ENCODE data around the gene TMEM179B. TPM values are rescaled to one million over a fixed set of nuclear protein-coding genes. Genes with fewer than 3 reads are reported as not detected.
A peak's percentile ranks its signal among the peaks of the same experiment; 100 is the strongest.

The TMEM179B gene
- polyA plus RNA-seq, 3 donors, result 66.4 to 71.6 (median 67.9) TPM

- DNase-seq (ENCODE audit: low read depth in 3 of 3, low spot score in 2 of 3), result peak; percentile 95 to 98 (median 97)
These were observed 44.5 kb downstream of the TMEM179B start, which contains the start of gene STX5 for GRCh38 chr11:62831520-62832335. TSS of gene STX5 (minus strand) at chr11:62832051. CDS start at chr11:62831243, 808 bp downstream.

- DNase-seq (ENCODE audit: low read depth in 3 of 3, low spot score in 2 of 3), result no peak
These were observed 45.4 kb downstream of the TMEM179B start, which contains the start of gene TEX54 for GRCh38 chr11:62832336-62833234. TSS of gene TEX54 (minus strand) at chr11:62832841.

GRCh38 chr11:62835336-62835735 lies 48.1 kb downstream of the TMEM179B start:
- no peak for DNase-seq (ENCODE audit: low read depth in 3 of 3, low spot score in 2 of 3)

- DNase-seq (ENCODE audit: low read depth in 3 of 3, low spot score in 2 of 3), result peak; percentile 85 to 93 (median 91)
These were observed 52.1 kb downstream of the TMEM179B start, which contains the start of gene WDR74 for GRCh38 chr11:62839050-62839945. TSS of gene WDR74 (minus strand) at chr11:62839590. CDS start at chr11:62839570, 20 bp downstream.

Other genes with a start within 250 kb of the TMEM179B start
- gene AHNAK, start 240.6 kb upstream of the TMEM179B start, polyA plus RNA-seq (ENCODE audit: insufficient read length in 3 of 3), result 100 to 1,000 TPM; 204 to 222 (median 220) TPM
- 1,000 to 10,000 TPM; 2,168 to 2,372 (median 2,294) TPM for gene EEF1G, start 213.5 kb upstream of the TMEM179B start, polyA plus RNA-seq (ENCODE audit: insufficient read length in 3 of 3)
- 10 to 100 TPM; 17.9 to 21.5 (median 19.0) TPM for gene TUT1, start 195.9 kb upstream of the TMEM179B start, polyA plus RNA-seq (ENCODE audit: insufficient read length in 3 of 3)
- 10 to 100 TPM; 90.2 to 96.7 (median 96.2) TPM for gene MTA2, start 185.5 kb upstream of the TMEM179B start, polyA plus RNA-seq (ENCODE audit: insufficient read length in 3 of 3)
- gene EML3, start 174.6 kb upstream of the TMEM179B start, polyA plus RNA-seq (ENCODE audit: insufficient read length in 3 of 3), result 10 to 100 TPM; 24.4 to 32.6 (median 26.1) TPM
- gene ROM1, start 174.1 kb upstream of the TMEM179B start, polyA plus RNA-seq (ENCODE audit: insufficient read length in 3 of 3), result 1 to 10 TPM; 2.7 to 3.6 (median 3.6) TPM
- gene B3GAT3, start 165.4 kb upstream of the TMEM179B start, polyA plus RNA-seq (ENCODE audit: insufficient read length in 3 of 3), result 10 to 100 TPM; 23.1 to 27.0 (median 25.0) TPM
- 100 to 1,000 TPM; 390 to 407 (median 396) TPM for gene GANAB, start 140.8 kb upstream of the TMEM179B start, polyA plus RNA-seq (ENCODE audit: insufficient read length in 3 of 3)
- 10 to 100 TPM; 19.0 to 21.3 (median 19.4) TPM for gene INTS5, start 134.1 kb upstream of the TMEM179B start, polyA plus RNA-seq (ENCODE audit: insufficient read length in 3 of 3)
- 10 to 100 TPM; 47.0 to 57.9 (median 51.7) TPM for gene C11orf98, start 122.2 kb upstream of the TMEM179B start, polyA plus RNA-seq (ENCODE audit: insufficient read length in 3 of 3)
- 1 to 10 TPM; 3.9 to 5.6 (median 4.3) TPM for gene CSKMT, start 122.1 kb upstream of the TMEM179B start, polyA plus RNA-seq (ENCODE audit: insufficient read length in 3 of 3)
- gene UQCC3, start 115.7 kb upstream of the TMEM179B start, polyA plus RNA-seq (ENCODE audit: insufficient read length in 3 of 3), result 1 to 10 TPM; 6.6 to 8.4 (median 6.8) TPM
- 1 to 10 TPM; 5.4 to 8.2 (median 6.1) TPM for gene LBHD1, start 115.1 kb upstream of the TMEM179B start, polyA plus RNA-seq (ENCODE audit: insufficient read length in 3 of 3)
- 100 to 1,000 TPM; 160 to 169 (median 161) TPM for gene UBXN1, start 108.3 kb upstream of the TMEM179B start, polyA plus RNA-seq (ENCODE audit: insufficient read length in 3 of 3)
- gene LRRN4CL, start 97.9 kb upstream of the TMEM179B start, polyA plus RNA-seq (ENCODE audit: insufficient read length in 3 of 3), result under 1 TPM; 0.78 to 0.95 (median 0.85) TPM
- gene BSCL2, start 80.0 kb upstream of the TMEM179B start, polyA plus RNA-seq (ENCODE audit: insufficient read length in 3 of 3), result 10 to 100 TPM; 65.2 to 74.4 (median 71.1) TPM
- 1 to 10 TPM; 1.5 to 1.9 (median 1.7) TPM for gene GNG3, start 79.7 kb upstream of the TMEM179B start, polyA plus RNA-seq (ENCODE audit: insufficient read length in 3 of 3)
- gene HNRNPUL2, start 59.9 kb upstream of the TMEM179B start, polyA plus RNA-seq (ENCODE audit: insufficient read length in 3 of 3), result 10 to 100 TPM; 78.7 to 83.8 (median 81.4) TPM
- gene TTC9C, start 58.9 kb upstream of the TMEM179B start, polyA plus RNA-seq (ENCODE audit: insufficient read length in 3 of 3), result 10 to 100 TPM; 35.2 to 42.4 (median 38.0) TPM
- 1 to 10 TPM; 6.8 to 9.1 (median 7.0) TPM for gene ZBTB3, start 33.2 kb upstream of the TMEM179B start, polyA plus RNA-seq (ENCODE audit: insufficient read length in 3 of 3)
- gene POLR2G, start 25.8 kb upstream of the TMEM179B start, polyA plus RNA-seq (ENCODE audit: insufficient read length in 3 of 3), result 100 to 1,000 TPM; 173 to 180 (median 179) TPM
- 10 to 100 TPM; 27.9 to 30.9 (median 28.4) TPM for gene TAF6L, start 16.0 kb upstream of the TMEM179B start, polyA plus RNA-seq (ENCODE audit: insufficient read length in 3 of 3)
- 10 to 100 TPM; 22.5 to 26.6 (median 26.3) TPM for gene TMEM223, start 4.6 kb downstream of the TMEM179B start, polyA plus RNA-seq (ENCODE audit: insufficient read length in 3 of 3)
- gene NXF1, start 18.0 kb downstream of the TMEM179B start, polyA plus RNA-seq (ENCODE audit: insufficient read length in 3 of 3), result 100 to 1,000 TPM; 107 to 140 (median 121) TPM
- 10 to 100 TPM; 50.3 to 54.5 (median 51.4) TPM for gene STX5, start 44.6 kb downstream of the TMEM179B start, polyA plus RNA-seq (ENCODE audit: insufficient read length in 3 of 3)
- under 1 TPM; 0.28 to 0.43 (median 0.33) TPM for gene TEX54, start 45.4 kb downstream of the TMEM179B start, polyA plus RNA-seq (ENCODE audit: insufficient read length in 3 of 3)
- 10 to 100 TPM; 31.2 to 36.0 (median 33.7) TPM for gene WDR74, start 52.2 kb downstream of the TMEM179B start, polyA plus RNA-seq (ENCODE audit: insufficient read length in 3 of 3)
- gene SLC3A2, start 93.5 kb downstream of the TMEM179B start, polyA plus RNA-seq (ENCODE audit: insufficient read length in 3 of 3), result 100 to 1,000 TPM; 209 to 222 (median 211) TPM
- gene CHRM1, start 134.0 kb downstream of the TMEM179B start, polyA plus RNA-seq (ENCODE audit: insufficient read length in 3 of 3), result under 1 TPM in 2 of 3 donors, not detected in 1; 0.04 to 0.15 TPM
- gene SLC22A6, start 197.6 kb downstream of the TMEM179B start, polyA plus RNA-seq (ENCODE audit: insufficient read length in 3 of 3), result 10 to 100 TPM; 18.8 to 34.7 (median 31.3) TPM
- 10 to 100 TPM; 29.0 to 48.6 (median 48.1) TPM for gene SLC22A8, start 228.4 kb downstream of the TMEM179B start, polyA plus RNA-seq (ENCODE audit: insufficient read length in 3 of 3)

Measured in right renal cortex interstitium (tissue), 3 donors.